Measurements from ENCODE around the gene CENPV.
A peak's percentile ranks its signal among the peaks of the same experiment; 100 is the strongest.

CENPV gene

GRCh38 chr17:16358394-16358793, 5.1 kb upstream of the CENPV start:
- no peak for DNase-seq

- no peak for DNase-seq
Observed at GRCh38 chr17:16354585-16354984, 1.3 kb upstream of the CENPV start.

GRCh38 chr17:16352667-16353316, 477 bp downstream of the CENPV start:
- peak; percentile 56 for DNase-seq

- DNase-seq, result peak; percentile 53
Observed at GRCh38 chr17:16352303-16352666, 984 bp downstream of the CENPV start.

GRCh38 chr17:16351831-16352230, 1.4 kb downstream of the CENPV start:
- no peak for DNase-seq

- DNase-seq, result no peak
Observed at GRCh38 chr17:16349431-16349830, 3.8 kb downstream of the CENPV start.

- no peak for DNase-seq
Observed at GRCh38 chr17:16348586-16348985, 4.7 kb downstream of the CENPV start.

- DNase-seq, result no peak
Observed at GRCh38 chr17:16346721-16347271, 6.5 kb downstream of the CENPV start.

GRCh38 chr17:16345565-16345964, 7.7 kb downstream of the CENPV start:
- no peak for DNase-seq

GRCh38 chr17:16343569-16343968, 9.7 kb downstream of the CENPV start:
- DNase-seq, result no peak

GRCh38 chr17:16342979-16343378, 10.3 kb downstream of the CENPV start:
- no peak for DNase-seq

- no peak for DNase-seq
Observed at GRCh38 chr17:16339959-16340358, 13.3 kb downstream of the CENPV start.

- DNase-seq, result no peak
Observed at GRCh38 chr17:16339402-16339801, 13.9 kb downstream of the CENPV start.

- no peak for DNase-seq
Observed at GRCh38 chr17:16338391-16338790, 14.9 kb downstream of the CENPV start.

GRCh38 chr17:16329519-16330271, 23.6 kb downstream of the CENPV start:
- no peak for DNase-seq

GRCh38 chr17:16328997-16329396, 24.3 kb downstream of the CENPV start:
- DNase-seq, result no peak

GRCh38 chr17:16327018-16327417, 26.3 kb downstream of the CENPV start:
- no peak for DNase-seq

- DNase-seq, result no peak
Observed at GRCh38 chr17:16325964-16326363, 27.3 kb downstream of the CENPV start.

GRCh38 chr17:16322636-16323035, 30.6 kb downstream of the CENPV start:
- DNase-seq, result no peak

GRCh38 chr17:16319969-16320368, 33.3 kb downstream of the CENPV start:
- no peak for DNase-seq

GRCh38 chr17:16314859-16315258, 38.4 kb downstream of the CENPV start:
- no peak for DNase-seq

- DNase-seq, result no peak
Observed at GRCh38 chr17:16314189-16314588, 39.1 kb downstream of the CENPV start.

GRCh38 chr17:16313139-16314090, 39.9 kb downstream of the CENPV start:
- no peak for DNase-seq

Measured in CD4-positive, alpha-beta T cell treated with Interleukin-17A for 4 hours (primary cell).